Head of caudate nucleus (tissue), 42 donors: ENCODE results near the gene CACNA1G.

Source experiments
- DNase-seq, 42 donors: peaks; one replicate each; pipeline versions ENCODE4 v3.0.0 to v3.0.0-alpha.2; 2020 to 2021; ENCODE audit warnings: mixed read lengths in 7 of 42
- intact Hi-C: fragments of 100-400 bp; cut with DNase I; formaldehyde crosslinking; loops from one replicate; pipeline ENCODE4 v1.15.0; 2022

The CACNA1G gene

DNA sequence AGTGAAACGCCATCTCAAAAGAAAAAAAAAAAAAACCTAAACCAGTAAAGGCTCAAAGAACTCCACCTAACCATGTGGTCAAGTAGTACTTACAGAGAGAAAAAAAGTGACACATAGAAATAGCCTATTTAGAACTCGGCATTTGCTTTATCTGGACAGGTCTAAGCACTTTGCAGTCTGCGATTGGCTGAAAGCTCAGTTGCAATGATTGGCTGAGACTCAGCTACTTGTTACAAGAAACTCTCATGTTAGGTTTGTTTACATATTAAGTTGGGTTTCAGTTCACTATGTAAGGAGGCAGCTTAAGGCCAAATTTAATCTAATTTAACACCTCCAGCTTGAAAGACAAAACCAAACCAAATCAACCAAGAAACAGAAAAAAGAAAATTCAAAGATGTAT is 93.2 kb downstream of the CACNA1G start:
- no peak for DNase-seq
- intact Hi-C loops, result no loop called here

DNA sequence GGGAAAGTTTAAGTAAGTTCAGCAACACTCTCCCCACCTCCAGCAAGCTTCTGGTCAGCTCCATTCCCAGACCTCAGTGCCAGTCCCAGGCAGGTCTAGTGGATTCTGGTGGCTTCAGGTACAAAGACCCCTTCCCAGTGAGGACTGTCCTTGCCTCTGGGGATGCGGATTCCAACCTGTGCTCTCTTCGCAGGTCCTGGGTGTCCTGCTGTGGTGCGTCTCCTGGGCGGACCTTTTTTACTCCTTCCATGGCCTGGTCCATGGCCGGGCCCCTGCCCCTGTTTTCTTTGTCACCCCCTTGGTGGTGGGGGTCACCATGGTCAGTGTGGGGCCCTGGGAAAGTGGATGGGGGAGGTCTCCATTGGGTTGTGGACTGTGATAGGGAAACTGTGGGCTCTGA is 96.0 kb downstream of the CACNA1G start:
- DNase-seq, result no peak
- intact Hi-C loops, result no loop called here

DNA sequence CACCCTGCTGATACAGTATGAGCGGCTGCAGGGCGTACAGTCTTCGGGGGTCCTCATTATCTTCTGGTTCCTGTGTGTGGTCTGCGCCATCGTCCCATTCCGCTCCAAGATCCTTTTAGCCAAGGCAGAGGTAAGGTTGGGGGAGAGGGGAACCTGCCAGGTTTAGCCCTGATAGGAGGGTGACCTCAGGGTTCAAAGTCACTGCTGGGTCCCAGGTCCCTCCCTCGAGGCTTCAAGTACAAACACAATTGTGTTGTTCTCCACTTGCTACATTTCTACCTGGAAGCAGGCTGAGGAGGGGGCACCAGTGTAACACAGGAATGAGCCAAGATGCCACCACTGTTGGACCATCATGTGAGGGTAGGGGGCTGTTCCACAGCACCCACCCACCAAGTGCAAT is 96.5 kb downstream of the CACNA1G start:
- intact Hi-C loops, result no loop called here
- no peak for DNase-seq

DNA sequence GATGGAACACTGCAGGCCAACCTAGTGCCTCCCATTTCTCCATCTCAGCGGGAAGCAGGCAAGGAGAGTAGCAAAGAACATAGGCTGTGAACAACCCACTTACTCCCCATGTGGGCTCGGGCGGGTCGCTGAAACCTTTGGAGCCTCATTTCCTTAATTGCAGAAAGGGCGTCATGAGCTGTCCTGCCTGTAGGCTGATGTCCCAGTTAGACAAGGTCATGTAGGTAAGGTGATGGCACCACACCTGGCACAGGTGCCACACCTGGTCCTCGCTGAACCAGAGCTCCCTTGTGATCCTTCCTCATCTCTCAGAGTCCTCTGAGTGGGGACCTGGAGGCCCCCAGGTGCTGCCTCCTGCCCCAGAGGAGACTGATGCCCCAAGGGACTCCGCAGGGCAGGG is 97.1 kb downstream of the CACNA1G start:
- intact Hi-C loops, result no loop called here
- DNase-seq, result no peak

DNA sequence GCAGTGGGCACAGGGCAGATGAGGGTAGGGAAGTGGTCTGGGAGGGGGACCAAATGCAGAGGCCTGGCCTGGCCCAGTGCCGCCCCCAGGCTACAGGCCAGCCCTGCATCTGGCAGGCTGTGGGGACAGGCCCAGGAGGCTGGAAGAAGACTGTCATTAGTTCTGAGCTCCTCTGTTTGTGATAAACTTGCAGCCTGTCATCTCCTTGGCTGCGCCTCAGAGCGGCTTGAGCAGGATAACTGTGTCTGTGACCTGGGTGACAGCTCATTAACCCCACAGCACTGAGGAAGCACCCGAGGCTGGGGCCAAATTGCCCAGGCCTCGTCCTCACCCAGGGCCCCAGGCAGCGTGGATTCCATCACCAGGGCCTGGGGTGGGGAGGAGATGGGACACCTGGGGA is 98.1 kb downstream of the CACNA1G start:
- intact Hi-C loops, result no loop called here
- DNase-seq, result no peak

DNA sequence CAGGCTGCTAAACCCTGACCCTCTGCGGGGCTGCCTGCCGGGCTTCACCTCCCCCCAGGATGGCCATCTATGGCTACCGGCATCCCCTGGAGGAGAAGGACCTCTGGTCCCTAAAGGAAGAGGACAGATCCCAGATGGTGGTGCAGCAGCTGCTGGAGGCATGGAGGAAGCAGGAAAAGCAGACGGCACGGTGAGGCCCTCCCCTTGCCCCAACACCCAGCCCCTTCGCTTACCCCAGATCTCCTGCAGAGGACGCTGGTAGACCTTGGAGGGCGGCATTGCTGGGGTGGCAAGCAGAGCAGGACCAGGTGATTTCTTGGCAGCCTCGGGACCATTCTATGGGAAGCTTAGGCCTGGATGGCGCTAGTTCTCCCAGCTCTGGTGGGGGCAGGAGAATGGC is 98.7 kb downstream of the CACNA1G start:
- DNase-seq, result no peak
- intact Hi-C loops, result no loop called here

DNA sequence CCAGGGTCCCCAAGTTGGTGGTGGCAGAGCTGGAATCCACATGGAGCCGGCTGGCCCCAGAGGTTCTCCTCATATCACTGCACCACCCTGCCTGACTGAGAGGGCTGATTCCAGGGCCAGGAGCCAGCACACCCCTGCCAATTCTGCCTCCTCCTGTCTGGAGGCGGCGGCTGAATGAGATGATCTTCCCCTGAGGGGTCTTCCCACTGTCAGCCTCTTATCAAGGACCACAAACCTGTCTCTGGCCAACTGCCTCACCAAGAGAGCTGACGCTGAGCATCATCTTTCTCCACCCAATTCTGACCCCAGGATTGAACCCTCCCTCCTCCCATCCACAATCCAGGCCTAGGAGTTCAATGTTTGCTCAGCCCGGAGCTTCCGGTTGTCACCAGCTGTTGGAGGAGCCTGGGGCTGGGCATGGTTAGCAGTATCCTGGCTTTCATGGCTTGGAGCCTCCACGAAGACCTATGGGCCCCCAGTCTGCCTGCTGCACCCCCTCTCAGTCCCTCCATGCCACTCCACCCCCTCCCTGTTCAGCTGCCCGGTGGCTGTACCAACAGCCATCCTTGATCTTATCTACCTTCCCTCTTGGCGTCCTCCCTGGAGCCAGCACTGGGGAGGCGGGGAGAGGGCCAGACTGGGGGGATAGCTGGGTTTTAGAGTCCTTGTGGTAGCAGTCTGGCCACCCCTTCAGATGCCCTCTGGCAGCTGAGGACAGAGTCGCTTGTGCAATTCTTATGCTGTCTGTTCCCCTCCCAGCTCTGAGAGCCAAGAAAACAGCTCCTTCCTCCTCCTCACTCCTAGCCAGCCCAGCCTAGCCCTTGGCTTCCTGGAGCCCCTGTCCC is 99.7 kb downstream of the CACNA1G start:
- DNase-seq, result no peak
- intact Hi-C loops, result no loop called here

DNA sequence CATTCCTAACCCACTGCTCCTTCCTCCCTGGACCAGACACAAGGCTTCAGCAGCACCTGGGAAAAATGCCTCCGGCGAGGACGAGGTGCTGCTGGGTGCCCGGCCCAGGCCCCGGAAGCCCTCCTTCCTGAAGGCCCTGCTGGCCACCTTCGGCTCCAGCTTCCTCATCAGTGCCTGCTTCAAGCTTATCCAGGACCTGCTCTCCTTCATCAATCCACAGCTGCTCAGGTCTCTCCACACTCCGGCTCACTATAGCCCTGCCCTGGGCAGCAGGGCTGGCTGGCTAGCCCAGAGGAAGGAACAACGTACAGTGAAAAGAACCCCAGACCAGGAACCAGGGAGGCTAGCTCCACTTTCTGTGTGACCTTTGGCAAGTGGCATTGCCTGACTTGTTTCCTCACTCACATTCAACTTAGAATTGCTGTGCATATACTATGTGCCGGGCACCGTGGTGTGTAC is 100.4 kb downstream of the CACNA1G start:
- intact Hi-C loops, result no loop called here
- no peak for DNase-seq

DNA sequence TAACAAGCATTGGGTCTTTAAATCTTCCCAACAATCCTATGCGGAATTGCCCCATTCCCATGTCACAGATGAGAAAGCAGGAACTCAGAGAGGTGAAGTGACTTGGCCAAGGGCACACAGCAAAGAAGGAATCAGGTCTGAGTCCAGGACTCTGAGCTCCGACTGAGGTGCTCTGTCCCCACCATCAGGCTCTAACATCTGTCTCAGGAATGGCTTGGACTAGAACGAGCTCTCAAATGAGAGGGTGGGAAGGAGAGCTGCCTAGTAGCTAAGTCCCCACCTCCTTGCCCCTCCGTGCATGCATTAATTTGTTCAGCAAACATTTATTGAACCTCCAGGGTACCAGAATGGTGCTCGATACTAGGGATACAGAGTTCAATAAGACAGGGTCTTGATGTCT is 100.8 kb downstream of the CACNA1G start:
- intact Hi-C loops, result no loop called here
- DNase-seq, result no peak

DNA sequence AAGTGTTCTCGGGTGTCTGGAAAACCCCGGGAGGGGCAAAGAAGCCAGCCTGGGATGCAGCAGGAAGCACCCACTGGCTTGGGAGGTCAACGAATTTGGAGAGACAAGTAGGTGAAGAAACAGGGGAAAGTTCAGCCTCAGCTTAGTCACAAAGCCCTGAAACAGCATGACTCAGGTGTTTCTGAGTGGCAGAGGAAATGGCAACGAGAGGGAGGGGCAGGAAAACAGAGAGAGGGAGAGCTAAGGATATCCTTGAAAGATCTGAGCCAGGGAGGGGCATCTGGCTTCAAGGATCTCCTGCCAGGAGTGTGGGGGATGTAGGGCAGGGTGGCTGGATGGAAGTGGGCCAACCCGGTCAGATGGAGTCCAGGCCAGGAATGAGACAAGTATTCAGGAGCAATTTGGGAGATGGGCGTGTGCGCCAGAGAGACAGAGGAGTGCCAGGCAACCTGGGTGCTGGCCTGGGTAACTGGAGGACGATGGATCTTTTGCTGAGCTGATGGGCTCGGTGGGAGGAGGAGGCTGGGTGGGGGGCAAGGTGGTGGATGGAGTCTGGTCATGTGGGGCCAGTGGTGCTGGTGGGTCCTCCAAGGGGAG is 101.4 kb downstream of the CACNA1G start:
- intact Hi-C loops, result no loop called here
- peak in 9 of 42 donors; percentile 5 to 52 (median 21) for DNase-seq

DNA sequence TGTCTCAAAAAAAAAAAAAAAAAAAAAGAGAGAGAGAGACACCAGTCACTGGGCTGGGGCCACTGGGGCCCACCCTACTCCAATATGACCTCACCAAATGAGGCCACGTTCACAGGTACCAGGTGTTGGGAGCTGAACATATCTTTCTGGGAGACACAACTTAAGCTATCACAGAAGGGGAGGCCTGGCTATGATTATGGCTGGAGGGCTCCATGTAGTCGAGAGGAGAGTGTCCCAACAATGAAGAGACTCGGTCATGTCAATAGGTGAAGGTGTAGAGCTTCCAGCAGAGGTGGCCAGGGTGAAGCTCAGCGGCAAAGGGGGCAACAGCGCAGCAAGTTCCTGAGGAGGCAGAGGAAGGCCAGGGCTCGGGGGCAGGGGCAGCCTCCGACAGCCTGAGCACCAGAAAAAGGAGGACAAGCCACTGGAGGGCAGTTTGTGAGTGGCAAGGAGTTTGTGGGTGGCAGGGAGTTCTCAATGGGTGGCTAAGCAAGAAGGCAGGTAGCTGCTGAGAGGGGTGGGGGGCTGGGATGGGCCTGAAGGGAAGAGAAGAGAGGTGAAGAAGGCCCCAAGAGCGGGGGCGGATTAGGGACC is 102.2 kb downstream of the CACNA1G start:
- intact Hi-C loops, result no loop called here
- no peak for DNase-seq

DNA sequence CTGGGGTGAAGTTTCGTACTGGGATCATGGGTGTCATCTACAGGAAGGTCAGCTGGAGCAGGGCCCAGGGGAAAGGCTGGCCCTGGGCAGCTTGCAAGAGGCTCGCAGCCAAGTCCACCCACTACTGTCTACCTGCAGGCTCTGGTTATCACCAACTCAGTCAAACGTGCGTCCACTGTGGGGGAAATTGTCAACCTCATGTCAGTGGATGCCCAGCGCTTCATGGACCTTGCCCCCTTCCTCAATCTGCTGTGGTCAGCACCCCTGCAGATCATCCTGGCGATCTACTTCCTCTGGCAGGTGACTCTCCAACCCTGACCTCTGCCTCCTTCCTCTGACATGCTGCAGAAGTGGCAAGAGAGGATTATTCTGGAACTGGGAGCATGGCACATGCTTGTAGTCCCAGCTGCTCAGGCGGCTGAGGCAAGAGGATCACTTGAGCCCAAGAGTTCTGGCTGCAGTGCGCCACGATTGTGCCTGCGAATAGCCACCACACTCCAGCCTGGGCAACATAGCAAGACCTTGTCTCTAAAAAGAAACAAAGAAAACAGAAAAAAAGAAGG is 103.4 kb downstream of the CACNA1G start:
- no peak for DNase-seq
- intact Hi-C loops, result no loop called here

DNA sequence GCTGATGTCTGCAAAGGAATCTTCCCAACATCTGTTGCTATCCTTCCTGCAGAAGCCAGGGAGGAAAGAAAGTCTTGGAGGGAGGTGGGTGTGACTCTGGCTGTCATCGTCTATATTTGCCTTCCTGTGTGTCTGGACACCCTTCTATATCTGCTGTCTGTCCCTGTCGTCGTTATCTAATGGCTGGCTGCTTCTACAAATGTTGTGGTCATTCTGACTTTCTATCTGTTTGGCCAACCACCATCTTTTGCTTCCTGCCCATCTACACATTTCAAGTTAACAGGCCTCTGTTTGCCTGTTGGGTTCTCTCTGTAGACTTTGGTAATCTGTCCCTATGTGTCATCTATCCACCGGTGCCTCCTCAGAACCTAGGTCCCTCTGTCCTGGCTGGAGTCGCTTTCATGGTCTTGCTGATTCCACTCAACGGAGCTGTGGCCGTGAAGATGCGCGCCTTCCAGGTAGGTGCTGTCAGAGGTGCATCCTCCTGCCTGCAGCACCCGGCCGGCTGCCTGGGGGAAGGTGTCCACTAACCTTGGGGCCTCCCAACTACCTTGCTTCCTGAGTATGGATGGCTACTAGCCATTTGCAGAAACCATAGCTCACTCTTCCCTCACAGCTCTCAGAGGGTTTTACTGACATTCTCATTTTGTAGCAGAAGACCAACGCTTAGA is 104.4 kb downstream of the CACNA1G start:
- intact Hi-C loops, result no loop called here
- no peak for DNase-seq

DNA sequence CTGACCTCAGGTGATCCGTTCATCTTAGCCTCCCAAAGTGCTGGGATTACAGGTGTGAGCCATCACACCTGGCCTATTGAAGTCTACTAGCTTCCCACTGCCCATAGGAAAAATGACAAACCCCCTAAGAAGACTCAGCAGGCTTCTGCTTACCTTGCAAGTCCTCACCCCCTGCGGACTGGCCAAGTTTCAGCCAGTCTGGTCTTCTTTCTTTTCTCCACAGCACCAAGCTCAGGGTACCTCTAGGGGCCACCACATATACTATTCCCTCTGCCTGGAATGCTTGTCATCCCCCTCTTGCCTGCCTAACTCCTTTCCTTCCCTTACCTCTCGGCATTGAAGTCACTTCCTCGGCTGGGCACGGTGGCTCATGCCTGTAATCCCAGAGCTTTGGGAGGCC is 105.3 kb downstream of the CACNA1G start:
- intact Hi-C loops, result no loop called here
- DNase-seq, result no peak

DNA sequence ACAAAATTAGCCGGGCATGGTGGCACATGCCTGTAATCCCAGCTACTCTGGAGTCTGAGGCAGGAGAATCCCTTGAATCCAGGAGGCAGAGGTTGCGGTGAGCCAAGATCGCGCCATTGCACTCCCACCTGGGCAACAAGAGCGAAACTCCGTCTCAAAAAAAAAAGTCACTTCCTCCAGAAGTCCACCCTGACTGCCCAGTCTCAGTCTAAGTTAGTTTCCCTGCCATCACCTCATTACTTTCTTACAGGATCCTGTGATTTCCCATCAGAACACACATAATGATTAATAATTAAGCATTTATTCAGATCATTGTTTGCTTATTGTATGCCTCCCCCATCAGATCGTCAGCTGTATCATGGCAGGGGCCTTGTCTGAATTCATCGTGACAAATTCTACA is 105.8 kb downstream of the CACNA1G start:
- intact Hi-C loops, result no loop called here

DNA sequence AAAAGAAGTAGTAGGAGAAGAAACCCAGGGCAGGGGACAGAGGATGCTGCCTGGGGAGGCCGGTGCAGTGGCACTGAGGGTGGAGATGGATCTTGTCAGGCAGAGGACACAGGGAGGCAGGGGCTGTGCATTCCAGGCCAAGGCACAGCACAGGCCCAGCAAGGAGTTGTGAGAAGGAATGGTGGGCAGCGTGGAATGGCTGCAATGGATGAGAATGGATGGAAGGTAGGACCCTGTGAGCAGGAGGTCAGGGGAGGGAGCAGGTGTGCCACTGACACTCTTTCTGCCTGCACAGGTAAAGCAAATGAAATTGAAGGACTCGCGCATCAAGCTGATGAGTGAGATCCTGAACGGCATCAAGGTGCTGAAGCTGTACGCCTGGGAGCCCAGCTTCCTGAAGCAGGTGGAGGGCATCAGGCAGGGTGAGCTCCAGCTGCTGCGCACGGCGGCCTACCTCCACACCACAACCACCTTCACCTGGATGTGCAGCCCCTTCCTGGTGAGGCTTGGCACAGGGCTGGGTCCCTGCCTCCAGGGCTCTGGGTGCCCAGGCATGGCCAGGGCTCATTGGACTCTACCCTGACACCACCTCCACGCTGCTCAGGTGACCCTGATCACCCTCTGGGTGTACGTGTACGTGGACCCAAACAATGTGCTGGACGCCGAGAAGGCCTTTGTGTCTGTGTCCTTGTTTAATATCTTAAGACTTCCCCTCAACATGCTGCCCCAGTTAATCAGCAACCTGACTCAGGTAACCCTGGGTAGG is 106.9 kb downstream of the CACNA1G start:
- no peak for DNase-seq
- intact Hi-C loops, result no loop called here

More for the DNA sequence above, 105.8 kb downstream of the CACNA1G start:
- DNase-seq, result no peak

DNA sequence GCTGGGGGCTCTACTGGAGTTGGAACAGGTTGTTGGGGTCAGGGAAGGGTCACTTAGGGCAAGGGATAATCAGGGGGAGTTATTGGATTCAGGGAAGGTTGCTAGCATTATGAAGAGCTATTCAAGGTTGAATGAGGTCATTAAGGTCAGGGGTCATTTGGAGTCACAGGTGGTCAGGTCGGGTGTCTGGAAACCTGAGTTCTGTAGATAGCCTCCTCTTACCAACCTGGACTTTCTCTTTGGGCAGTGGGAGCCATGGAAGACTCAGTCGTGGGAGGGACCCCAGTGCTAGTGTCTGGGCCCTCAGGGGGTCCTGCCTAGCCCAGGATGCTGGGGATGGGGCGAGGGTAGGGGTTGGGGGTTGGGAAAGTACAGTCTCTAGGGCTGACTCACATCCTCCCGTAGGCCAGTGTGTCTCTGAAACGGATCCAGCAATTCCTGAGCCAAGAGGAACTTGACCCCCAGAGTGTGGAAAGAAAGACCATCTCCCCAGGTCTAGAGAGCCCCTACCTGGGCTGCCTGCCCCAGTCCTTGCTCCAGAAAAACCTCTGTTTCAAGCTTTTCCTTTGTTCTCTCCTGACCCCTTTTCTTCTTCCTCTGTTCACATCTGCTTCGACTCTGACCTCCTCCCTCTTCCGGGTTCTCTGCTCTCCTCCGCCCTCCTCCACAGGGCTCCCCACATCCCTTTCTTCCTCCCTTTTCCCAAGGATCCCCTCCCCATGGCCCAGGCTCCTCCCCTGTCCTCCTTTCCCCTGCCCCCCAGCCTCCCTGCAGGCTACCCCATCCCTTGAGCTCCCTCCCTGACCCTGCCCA is 107.7 kb downstream of the CACNA1G start:
- DNase-seq, result no peak
- intact Hi-C loops, result no loop called here
